HUDEP-2 (cell line): ENCODE results near the gene LRTM1.

Source experiments
- DNase-seq, 76 experiments: peaks; one replicate each; lab custom pipeline; 2025; ENCODE audit not compliant: unreplicated experiment in 76 of 76; lab: John Stamatoyannopoulos, UW

The LRTM1 gene

GRCh38 chr3:54928046-54928770 lies at the start of gene LRTM1:
TSS of gene LRTM1 (minus strand) at chr3:54928059. CDS start at chr3:54927911, 148 bp downstream.
- DNase-seq, result no peak

- DNase-seq, result no peak
These were observed 49.6 kb upstream of the LRTM1 start for GRCh38 chr3:54977439-54977838.

GRCh38 chr3:54970895-54971294 lies 43.0 kb upstream of the LRTM1 start:
- no peak for DNase-seq

- DNase-seq, result no peak
These were observed 41.8 kb upstream of the LRTM1 start for GRCh38 chr3:54969652-54970051.

GRCh38 chr3:54968546-54969172 lies 40.8 kb upstream of the LRTM1 start:
- no peak for DNase-seq

GRCh38 chr3:54967731-54968161 lies 39.9 kb upstream of the LRTM1 start:
- no peak for DNase-seq

GRCh38 chr3:54966979-54967378 lies 39.1 kb upstream of the LRTM1 start:
- no peak for DNase-seq

- DNase-seq, result no peak
These were observed 37.9 kb upstream of the LRTM1 start for GRCh38 chr3:54965746-54966145.

- DNase-seq, result no peak
These were observed 36.2 kb upstream of the LRTM1 start for GRCh38 chr3:54964081-54964480.

- no peak for DNase-seq
These were observed 35.8 kb upstream of the LRTM1 start for GRCh38 chr3:54963641-54964040.

GRCh38 chr3:54962200-54962599 lies 34.3 kb upstream of the LRTM1 start:
- no peak for DNase-seq

GRCh38 chr3:54960701-54961100 lies 32.8 kb upstream of the LRTM1 start:
- no peak for DNase-seq

- no peak for DNase-seq
These were observed 32.2 kb upstream of the LRTM1 start for GRCh38 chr3:54960082-54960481.

- no peak for DNase-seq
These were observed 29.9 kb upstream of the LRTM1 start for GRCh38 chr3:54957711-54958110.

GRCh38 chr3:54955941-54956340 lies 28.1 kb upstream of the LRTM1 start:
- DNase-seq, result no peak

- no peak for DNase-seq
These were observed 27.6 kb upstream of the LRTM1 start for GRCh38 chr3:54955496-54955895.

- DNase-seq, result no peak
These were observed 26.7 kb upstream of the LRTM1 start for GRCh38 chr3:54954521-54954920.

- no peak for DNase-seq
These were observed 26.2 kb upstream of the LRTM1 start for GRCh38 chr3:54954022-54954421.

- peak in 9 of 76 experiments; percentile 0 to 12 (median 3) for DNase-seq
These were observed 23.5 kb upstream of the LRTM1 start for GRCh38 chr3:54951405-54951804.

GRCh38 chr3:54950391-54951003 lies 22.6 kb upstream of the LRTM1 start:
- no peak for DNase-seq

- DNase-seq, result no peak
These were observed 21.7 kb upstream of the LRTM1 start for GRCh38 chr3:54949491-54950044.
